ENCODE results near the gene HDAC4. TPM values are rescaled to one million over a fixed set of nuclear protein-coding genes. Genes with fewer than 3 reads are reported as not detected.

The HDAC4 gene
- total RNA-seq, 1 experiment from 2014 or later: 32.0 TPM

DNA sequence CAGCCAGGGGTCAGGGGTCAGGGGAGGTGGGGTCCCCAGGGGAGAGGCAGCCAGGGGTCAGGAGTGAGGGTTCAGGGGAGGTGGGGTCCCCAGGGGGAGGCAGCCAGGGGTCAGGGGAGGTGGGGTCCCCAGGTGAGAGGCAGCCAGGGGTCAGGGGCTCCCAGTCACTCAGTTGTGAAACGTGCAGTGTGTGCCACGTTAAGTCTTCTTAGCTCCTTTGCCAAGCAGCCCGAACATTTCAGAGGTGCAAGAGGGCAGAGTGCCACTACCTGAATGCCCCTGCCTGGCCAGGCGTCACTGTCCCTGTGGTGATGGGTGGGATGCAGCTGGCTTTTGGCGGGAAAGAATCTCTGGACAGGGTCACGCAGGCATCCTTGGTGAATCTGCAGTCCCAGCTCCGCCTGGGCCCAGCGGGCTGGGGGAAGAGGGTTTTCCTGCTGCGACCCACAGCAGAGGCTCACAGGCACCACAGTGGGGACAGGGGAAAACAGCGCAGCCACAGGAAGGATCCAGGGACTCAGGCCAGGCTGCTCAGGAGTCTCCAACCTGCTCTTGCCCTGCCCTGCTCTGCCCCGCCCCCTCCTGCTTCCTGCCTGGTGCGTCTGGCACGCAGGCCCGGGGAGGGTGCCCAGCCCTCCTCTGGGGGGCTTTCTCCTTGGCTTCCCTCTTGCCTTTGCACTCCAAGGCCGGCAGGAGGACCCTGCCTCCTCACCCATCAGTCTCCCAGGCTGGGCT is 364.7 kb downstream of the HDAC4 start:
- H3K14ac ChIP-seq (ENCODE audit: insufficient read depth, low read length): no peak overlapping the region; the same call in 1 of the 2 replicates
- Mint-ChIP-seq H3K4me3 (no peak overlapping the region), H3K27ac (no peak overlapping the region), H3K9me3 (no peaks in the 10 kb centered on the region), H3K36me3 (ENCODE audit: insufficient read depth in 1 of 3, low read depth in 3 of 3) (no peaks in the 10 kb centered on the region; a peak in 1 of 7 replicates), H3K27me3 (ENCODE audit: low read depth) (peaks cover 9% of the 10 kb centered on the region), H3K4me1 (0 out of 4 replicates have a peak, but pooled peaks cover 0 to 2% of the 10 kb centered on the region in 2 experiments)
- no peak overlapping the region for H3K4ac ChIP-seq (ENCODE audit: low read depth, low read length)
- no peak overlapping the region for H4K8ac ChIP-seq (replicated peaks; ENCODE audit: insufficient read length, low read depth, low read length)
- H3K56ac ChIP-seq (ENCODE audit: insufficient read length, low read depth, low read length): no peak overlapping the region
- no peak overlapping the region for H2BK5ac ChIP-seq (ENCODE audit: insufficient read length, low read length)
- H3K4me1 ChIP-seq (ENCODE audit: insufficient read depth, low read length): no peaks in the 10 kb centered on the region
- DNase-seq: peak; percentile 75
- no peak overlapping the region for H2AFZ ChIP-seq (ENCODE audit: low read length)
- no peaks in the 10 kb centered on the region for H3K79me1 ChIP-seq (ENCODE audit: insufficient read depth, low read depth, low read length, poor library complexity, severe bottlenecking)
- no peak overlapping the region for H2BK120ac ChIP-seq (ENCODE audit: low read depth, low read length, poor library complexity, severe bottlenecking)
- H3K27ac ChIP-seq (ENCODE audit: insufficient read length, low read depth, low read length): no peak overlapping the region
- TF ChIP-seq, protein P1, sequence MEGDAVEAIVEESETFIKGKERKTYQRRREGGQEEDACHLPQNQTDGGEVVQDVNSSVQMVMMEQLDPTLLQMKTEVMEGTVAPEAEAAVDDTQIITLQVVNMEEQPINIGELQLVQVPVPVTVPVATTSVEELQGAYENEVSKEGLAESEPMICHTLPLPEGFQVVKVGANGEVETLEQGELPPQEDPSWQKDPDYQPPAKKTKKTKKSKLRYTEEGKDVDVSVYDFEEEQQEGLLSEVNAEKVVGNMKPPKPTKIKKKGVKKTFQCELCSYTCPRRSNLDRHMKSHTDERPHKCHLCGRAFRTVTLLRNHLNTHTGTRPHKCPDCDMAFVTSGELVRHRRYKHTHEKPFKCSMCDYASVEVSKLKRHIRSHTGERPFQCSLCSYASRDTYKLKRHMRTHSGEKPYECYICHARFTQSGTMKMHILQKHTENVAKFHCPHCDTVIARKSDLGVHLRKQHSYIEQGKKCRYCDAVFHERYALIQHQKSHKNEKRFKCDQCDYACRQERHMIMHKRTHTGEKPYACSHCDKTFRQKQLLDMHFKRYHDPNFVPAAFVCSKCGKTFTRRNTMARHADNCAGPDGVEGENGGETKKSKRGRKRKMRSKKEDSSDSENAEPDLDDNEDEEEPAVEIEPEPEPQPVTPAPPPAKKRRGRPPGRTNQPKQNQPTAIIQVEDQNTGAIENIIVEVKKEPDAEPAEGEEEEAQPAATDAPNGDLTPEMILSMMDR (conservative IDR thresholded peaks at IDR 0.05): peak; percentile 32; the same call in 1 of the 3 replicates
- no CpG with 5 or more reads among the region's 15 CpGs for WGBS (ENCODE audit: extremely low coverage, insufficient read length, low lambda C conversion rate)
- no peak overlapping the region for H2BK15ac ChIP-seq (ENCODE audit: low read depth, low read length)
- H4K5ac ChIP-seq (ENCODE audit: insufficient read length, low read depth, low read length): no peak overlapping the region
- no peak overlapping the region for H2AK5ac ChIP-seq (ENCODE audit: insufficient read length, low read length)
- H3K79me2 ChIP-seq (ENCODE audit: insufficient read depth, low read length): no peaks in the 10 kb centered on the region
- no peak overlapping the region for H3K18ac ChIP-seq (ENCODE audit: insufficient read length, low read depth, low read length)
- H3K9ac ChIP-seq (ENCODE audit: extremely low read depth, insufficient read length, low read length): no peak overlapping the region
- no peak overlapping the region for H3T11ph ChIP-seq (ENCODE audit: low read length)
- no peaks in the 10 kb centered on the region for H3K23me2 ChIP-seq (ENCODE audit: insufficient read length, low read depth, low read length, poor library complexity, severe bottlenecking)
- no peak overlapping the region for H3K23ac ChIP-seq (ENCODE audit: insufficient read length, low read depth, low read length)
- no peak overlapping the region for H2BK12ac ChIP-seq (ENCODE audit: insufficient read length, low read depth, low read length)
- no peaks in the 10 kb centered on the region for H3K27me3 ChIP-seq (ENCODE audit: insufficient read depth, low read length)
- no peaks in the 10 kb centered on the region for H4K20me1 ChIP-seq (ENCODE audit: control insufficient read depth, insufficient read depth, insufficient read length)
- no peak overlapping the region for H4K91ac ChIP-seq (ENCODE audit: insufficient read length, low read depth, low read length)
- H3K4me2 ChIP-seq (ENCODE audit: insufficient read depth, insufficient read length, low read length): no peak overlapping the region
- H3K9me3 ChIP-seq (ENCODE audit: control insufficient read depth, low read depth, low read length): no peaks in the 10 kb centered on the region
- no peak overlapping the region for H2BK20ac ChIP-seq (ENCODE audit: low read depth, low read length, poor library complexity, severe bottlenecking)
